K562 (cell line): ENCODE measurements around the gene HEATR3.

ENCODE experiments used
- ATF3 ChIP-seq, 2 experiments: fragments of 450-650 bp in 1 of 2; sonication (generic) in 1 of 2; formaldehyde crosslinking in 1 of 2; IDR thresholded peaks in 1 of 2; conservative IDR thresholded peaks in 1 of 2; 2 replicates each; pipeline versions ENCODE4 v1.6.1 to v1.8.1; 2016 to 2023; ENCODE audit warnings: mild to moderate bottlenecking in 2 of 2, moderate library complexity in 2 of 2, inconsistent platforms in 1 of 2, missing genetic modification reagents in 1 of 2
- E2F8 ChIP-seq: fragments of 450-650 bp; IDR thresholded peaks from 2 replicates; pipeline ENCODE4 v1.7.1; 2018; ENCODE audit warnings: mild to moderate bottlenecking, low read depth; ENCODE audit not compliant: partially characterized antibody
- EZH2 ChIP-seq: IDR thresholded peaks from 2 replicates; pipeline ENCODE4 v1.6.1; 2012; ENCODE audit warnings: low read depth, mild to moderate bottlenecking, inconsistent platforms, low read length, borderline replicate concordance
- JUN ChIP-seq, 2 experiments: sonication (generic) in 1 of 2; formaldehyde crosslinking in 1 of 2; IDR thresholded peaks; 2 replicates each; pipeline versions ENCODE4 v1.6.1 to v1.8.0; 2012 to 2022; ENCODE audit warnings: borderline replicate concordance in 2 of 2, mild to moderate bottlenecking in 2 of 2, improper control_type of control experiment in 1 of 2, low read depth in 1 of 2, low read length in 1 of 2, missing genetic modification reagents in 1 of 2
- NFRKB ChIP-seq: fragments of 450-650 bp; IDR thresholded peaks from 2 replicates; pipeline ENCODE4 v1.6.1; 2016; ENCODE audit warnings: low read depth
- POLR2A ChIP-seq: fragments of 450-650 bp; conservative IDR thresholded peaks from 2 replicates; pipeline ENCODE4 v1.6.1; 2016
- STAT5A ChIP-seq: IDR thresholded peaks from 2 replicates; pipeline ENCODE4 v1.6.1; 2012; ENCODE audit warnings: low read length, inconsistent platforms, borderline replicate concordance
- ZNF24 ChIP-seq: fragments of 450-650 bp; IDR thresholded peaks from 2 replicates; pipeline ENCODE4 v1.6.1; 2016
- ZNF644 ChIP-seq: fragments of 200-800 bp; sonication (Bioruptor generic); IDR thresholded peaks from 2 replicates; pipeline ENCODE4 v1.6.1; 2016; ENCODE audit warnings: low read depth, missing genetic modification characterization, missing compliant biosample characterization

GRCh38 chr16:50121278-50121677, 55.5 kb downstream of the HEATR3 start:
- TF ChIP-seq ZNF644 (tag), result no peak
- TF ChIP-seq ATF3 (IDR thresholded peaks at IDR 0.05), result no peak
- no peak for TF ChIP-seq ATF3 (CRISPR knock-in tag; conservative IDR thresholded peaks at IDR 0.05)
- TF ChIP-seq JUN (IDR thresholded peaks at IDR 0.05; ENCODE audit: borderline replicate concordance, low read depth, low read length), result no peak
- TF ChIP-seq JUN (CRISPR knock-in tag; IDR thresholded peaks at IDR 0.05; ENCODE audit: borderline replicate concordance), result no peak
- TF ChIP-seq EZH2, result no peak
- TF ChIP-seq ZNF24, result no peak
- TF ChIP-seq STAT5A, result no peak
- no peak for TF ChIP-seq NFRKB
- no peak for TF ChIP-seq E2F8
- no peak for TF ChIP-seq POLR2A
